ENCODE data around the gene RPRML.

Gene RPRML

DNA sequence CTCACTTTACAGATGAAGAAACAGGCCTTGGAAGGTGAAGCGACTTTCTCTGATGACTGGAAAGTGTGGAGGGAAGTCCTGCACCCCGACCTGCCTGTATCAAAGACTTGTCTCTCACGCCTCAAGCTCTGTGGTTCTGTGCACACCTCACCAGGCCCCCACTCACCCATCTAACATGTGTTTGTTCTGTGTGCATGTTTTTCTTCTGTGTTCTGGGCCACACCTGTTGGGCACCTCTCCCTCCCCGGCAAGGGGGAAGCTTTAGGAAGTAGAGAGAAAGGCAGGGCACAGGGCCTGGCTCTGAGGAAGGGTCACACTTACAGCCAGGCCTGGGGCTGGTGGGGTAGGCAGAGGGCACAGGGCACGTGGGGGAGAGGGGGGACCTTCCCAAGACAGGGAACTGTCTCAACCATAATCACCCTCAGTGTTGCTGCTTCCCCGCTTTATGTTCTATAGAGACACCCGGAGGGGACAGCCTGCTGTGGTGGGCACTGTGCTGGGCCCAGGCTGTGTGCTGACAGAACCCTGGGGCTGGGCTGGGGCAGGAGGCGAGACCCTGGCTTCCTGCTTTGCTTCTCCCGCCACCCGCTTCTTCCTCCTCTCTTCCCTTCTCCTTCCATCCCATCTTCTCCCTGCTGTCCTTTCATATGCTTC, 7.3 kb downstream of the RPRML start:
- H3K4me1 ChIP-seq (ENCODE audit: control insufficient read depth in 2 of 2, insufficient read depth in 1 of 2, low read depth in 1 of 2, low read length in 2 of 2): peaks cover 4% of the 10 kb centered on the region in 2 donors
- H2AK5ac ChIP-seq (ENCODE audit: low read depth, low read length): no peak overlapping the region
- H3K79me1 ChIP-seq (ENCODE audit: low read depth, low read length): peaks cover 3% of the 10 kb centered on the region
- H2BK120ac ChIP-seq (ENCODE audit: low read depth, low read length): no peak overlapping the region
- H2BK15ac ChIP-seq (ENCODE audit: low read length): no peak overlapping the region
- H4K91ac ChIP-seq (ENCODE audit: low read depth, low read length, poor library complexity): no peak overlapping the region
- no peak overlapping the region for H3K27ac ChIP-seq (replicated peaks; ENCODE audit: low read length)
- no peak overlapping the region for H3K23ac ChIP-seq (ENCODE audit: low read depth, low read length, poor library complexity)
- H2BK12ac ChIP-seq (ENCODE audit: low read length): no peak overlapping the region
- H3K4ac ChIP-seq (ENCODE audit: low read length): no peak overlapping the region
- no peak overlapping the region for H3K4me2 ChIP-seq (ENCODE audit: insufficient read depth, low read length, poor library complexity, severe bottlenecking)
- H3K4me3 ChIP-seq (ENCODE audit: low read length in 2 of 2): no peak overlapping the region
- peak overlapping the region; percentile 94 for H3K14ac ChIP-seq (ENCODE audit: low read length)
- H3K36me3 ChIP-seq (replicated peaks in 1 of 2; ENCODE audit: control insufficient read depth in 2 of 2, insufficient read depth in 2 of 2, low read length in 2 of 2): peaks cover 2 to 5% of the 10 kb centered on the region in 2 donors
- H3K9me3 ChIP-seq (replicated peaks in 1 of 2; ENCODE audit: control insufficient read depth in 2 of 2, insufficient read depth in 1 of 2, low read depth in 1 of 2, low read length in 2 of 2): no peaks in the 10 kb centered on the region
- DNase-seq (ENCODE audit: low spot score): no peak
- no peak overlapping the region for H2BK5ac ChIP-seq (ENCODE audit: low read length)
- no peak overlapping the region for H2AFZ ChIP-seq (ENCODE audit: low read length)
- H3K18ac ChIP-seq (ENCODE audit: low read length): peak overlapping the region; percentile 28
- WGBS, 2 donors (ENCODE audit: extremely low coverage in 2 of 2, insufficient read length in 2 of 2, insufficient replicate concordance in 1 of 2): no CpG with 5 or more reads among the region's 10 CpGs
- H3K27me3 ChIP-seq (ENCODE audit: control insufficient read depth in 3 of 3, insufficient read depth in 3 of 3, low read depth in 1 of 3, low read length in 3 of 3): peaks cover 0 to under 1% (median 0%) of the 10 kb centered on the region in 3 experiments
- peak overlapping the region; percentile 65 for H4K8ac ChIP-seq (ENCODE audit: low read depth, low read length)
- peak overlapping the region; percentile 60 for H3K9ac ChIP-seq (ENCODE audit: low read depth, low read length, poor library complexity)

GRCh38 chr17:46968896-46969295, 10.2 kb downstream of the RPRML start:
- no peak for DNase-seq (ENCODE audit: low spot score)
- Histone ChIP-seq H3K4me3 (ENCODE audit: low read length in 2 of 2) (no peak overlapping the region), H3K4ac (ENCODE audit: low read length) (no peak overlapping the region), H2BK120ac (ENCODE audit: low read depth, low read length) (no peak overlapping the region), H4K91ac (ENCODE audit: low read depth, low read length, poor library complexity) (no peak overlapping the region), H2AFZ (ENCODE audit: low read length) (no peak overlapping the region), H2BK5ac (ENCODE audit: low read length) (no peak overlapping the region), H3K9ac (ENCODE audit: low read depth, low read length, poor library complexity) (no peak overlapping the region), H3K14ac (ENCODE audit: low read length) (no peak overlapping the region), H3K18ac (ENCODE audit: low read length) (no peak overlapping the region), H2BK15ac (ENCODE audit: low read length) (no peak overlapping the region), H2BK12ac (ENCODE audit: low read length) (no peak overlapping the region), H3K79me1 (ENCODE audit: low read depth, low read length) (peaks cover 3% of the 10 kb centered on the region), H3K23ac (ENCODE audit: low read depth, low read length, poor library complexity) (no peak overlapping the region), H3K36me3 (replicated peaks in 1 of 2; ENCODE audit: control insufficient read depth in 2 of 2, insufficient read depth in 2 of 2, low read length in 2 of 2) (peaks cover 0 to 2% of the 10 kb centered on the region in 2 donors), H3K4me2 (ENCODE audit: insufficient read depth, low read length, poor library complexity, severe bottlenecking) (no peak overlapping the region), H3K27me3 (ENCODE audit: control insufficient read depth in 3 of 3, insufficient read depth in 3 of 3, low read depth in 1 of 3, low read length in 3 of 3) (no peaks in the 10 kb centered on the region), H3K27ac (replicated peaks; ENCODE audit: low read length) (no peak overlapping the region), H3K4me1 (ENCODE audit: control insufficient read depth in 2 of 2, insufficient read depth in 1 of 2, low read depth in 1 of 2, low read length in 2 of 2) (peaks cover 0 to 4% of the 10 kb centered on the region in 2 donors), H2AK5ac (ENCODE audit: low read depth, low read length) (no peak overlapping the region), H3K9me3 (replicated peaks in 1 of 2; ENCODE audit: control insufficient read depth in 2 of 2, insufficient read depth in 1 of 2, low read depth in 1 of 2, low read length in 2 of 2) (no peaks in the 10 kb centered on the region), H4K8ac (ENCODE audit: low read depth, low read length) (no peak overlapping the region)
- WGBS, 2 donors (ENCODE audit: extremely low coverage in 2 of 2, insufficient read length in 2 of 2, insufficient replicate concordance in 1 of 2): no CpG with 5 or more reads among the region's 8 CpGs

- Histone ChIP-seq H3K79me1 (ENCODE audit: low read depth, low read length) (peaks cover 3% of the 10 kb centered on the region), H2AFZ (ENCODE audit: low read length) (no peak overlapping the region), H2AK5ac (ENCODE audit: low read depth, low read length) (no peak overlapping the region)
These were observed 10.7 kb downstream of the RPRML start for GRCh38 chr17:46968224-46968834.

More at GRCh38 chr17:46968224-46968834, 10.7 kb downstream of the RPRML start:
- no peak overlapping the region for H4K8ac ChIP-seq (ENCODE audit: low read depth, low read length)
- peaks cover 0 to 2% of the 10 kb centered on the region in 2 donors for H3K36me3 ChIP-seq (replicated peaks in 1 of 2; ENCODE audit: control insufficient read depth in 2 of 2, insufficient read depth in 2 of 2, low read length in 2 of 2)
- no peak overlapping the region for H3K14ac ChIP-seq (ENCODE audit: low read length)
- no peak overlapping the region for H2BK12ac ChIP-seq (ENCODE audit: low read length)
- no peak overlapping the region for H2BK15ac ChIP-seq (ENCODE audit: low read length)
- H4K91ac ChIP-seq (ENCODE audit: low read depth, low read length, poor library complexity): no peak overlapping the region
- no peak overlapping the region for H3K23ac ChIP-seq (ENCODE audit: low read depth, low read length, poor library complexity)
- no CpG with 5 or more reads among the region's 6 CpGs for WGBS, 2 donors (ENCODE audit: extremely low coverage in 2 of 2, insufficient read length in 2 of 2, insufficient replicate concordance in 1 of 2)
- no peak overlapping the region for H2BK120ac ChIP-seq (ENCODE audit: low read depth, low read length)
- no peak overlapping the region for H3K18ac ChIP-seq (ENCODE audit: low read length)
- H3K4me2 ChIP-seq (ENCODE audit: insufficient read depth, low read length, poor library complexity, severe bottlenecking): no peak overlapping the region
- no peak overlapping the region for H3K4ac ChIP-seq (ENCODE audit: low read length)
- H3K27ac ChIP-seq (replicated peaks; ENCODE audit: low read length): no peak overlapping the region
- no peak overlapping the region for H3K4me3 ChIP-seq (ENCODE audit: low read length in 2 of 2)
- peaks cover 0 to 4% of the 10 kb centered on the region in 2 donors for H3K4me1 ChIP-seq (ENCODE audit: control insufficient read depth in 2 of 2, insufficient read depth in 1 of 2, low read depth in 1 of 2, low read length in 2 of 2)
- H3K9me3 ChIP-seq (replicated peaks in 1 of 2; ENCODE audit: control insufficient read depth in 2 of 2, insufficient read depth in 1 of 2, low read depth in 1 of 2, low read length in 2 of 2): no peaks in the 10 kb centered on the region
- no peak for DNase-seq (ENCODE audit: low spot score)
- no peak overlapping the region for H3K9ac ChIP-seq (ENCODE audit: low read depth, low read length, poor library complexity)
- peak overlapping the region; percentile 13 for H2BK5ac ChIP-seq (ENCODE audit: low read length)
- H3K27me3 ChIP-seq (ENCODE audit: control insufficient read depth in 3 of 3, insufficient read depth in 3 of 3, low read depth in 1 of 3, low read length in 3 of 3): no peaks in the 10 kb centered on the region
